OCI-LY1 (cell line): ENCODE measurements around the gene EREG.

Experiments used
- H2AFZ ChIP-seq: fragments of 200-600 bp; sonication (generic), shearing (Covaris generic); 2 replicates; pipeline ENCODE4 v1.6.0; 2014; ENCODE audit warnings: antibody characterized with exemption, mild to moderate bottlenecking, low read length
- H3F3A ChIP-seq: fragments of 200-600 bp; sonication (generic), shearing (Covaris generic); 2 replicates; pipeline ENCODE4 v1.6.0; 2014; ENCODE audit warnings: mild to moderate bottlenecking, antibody characterized with exemption, low read length, moderate library complexity; ENCODE audit not compliant: insufficient read depth
- H3K27ac ChIP-seq: fragments of 200-600 bp; sonication (generic); 2 replicates; pipeline ENCODE4 v1.5.1; 2014; ENCODE audit warnings: low read length, mixed run types, mild to moderate bottlenecking, low read depth; ENCODE audit not compliant: poor library complexity, severe bottlenecking
- H3K27me3 ChIP-seq: fragments of 200-600 bp; sonication (generic); 2 replicates; pipeline ENCODE4 v1.6.0; 2014; ENCODE audit warnings: antibody characterized with exemption, mild to moderate bottlenecking, low read length, moderate library complexity; ENCODE audit not compliant: insufficient read depth
- H3K36me3 ChIP-seq: fragments of 200-600 bp; sonication (generic); 2 replicates; pipeline ENCODE4 v1.6.1; 2014; ENCODE audit warnings: mild to moderate bottlenecking, antibody characterized with exemption, low read length, moderate library complexity, mixed read lengths; ENCODE audit not compliant: insufficient read depth
- H3K4me1 ChIP-seq: fragments of 200-600 bp; sonication (generic); 2 replicates; pipeline ENCODE4 v1.5.1; 2014; ENCODE audit warnings: mild to moderate bottlenecking, low read length, moderate library complexity; ENCODE audit not compliant: insufficient read depth, severe bottlenecking
- H3K4me2 ChIP-seq: fragments of 200-600 bp; sonication (generic), shearing (Covaris generic); 2 replicates; pipeline ENCODE4 v1.6.1; 2014; ENCODE audit warnings: low read length
- H3K4me3 ChIP-seq: fragments of 200-600 bp; sonication (generic); 2 replicates; pipeline ENCODE4 v1.5.1; 2014; ENCODE audit warnings: low read length, low read depth, mild to moderate bottlenecking, mixed read lengths; ENCODE audit not compliant: poor library complexity, severe bottlenecking
- H3K79me2 ChIP-seq: fragments of 200-600 bp; shearing (Covaris generic); 2 replicates; pipeline ENCODE4 v1.6.1; 2016; ENCODE audit warnings: mixed run types, low read length, mixed read lengths; ENCODE audit not compliant: insufficient read depth
- H3K9ac ChIP-seq: fragments of 200-600 bp; sonication (generic), shearing (Covaris generic); 2 replicates; pipeline ENCODE4 v1.6.1; 2014; ENCODE audit warnings: mild to moderate bottlenecking, low read length, mixed read lengths
- H3K9me2 ChIP-seq: fragments of 200-600 bp; sonication (generic), shearing (Covaris generic); 2 replicates; pipeline ENCODE4 v1.6.1; 2014; ENCODE audit warnings: low read depth, mild to moderate bottlenecking, low read length, mixed read lengths
- H3K9me3 ChIP-seq: fragments of 200-600 bp; shearing (Covaris generic); 2 replicates; pipeline ENCODE4 v1.6.1; 2014; ENCODE audit warnings: low read length, mixed read lengths
- H4K20me1 ChIP-seq: fragments of 200-600 bp; sonication (generic), shearing (Covaris generic); 2 replicates; pipeline ENCODE4 v1.6.0; 2016; ENCODE audit warnings: mild to moderate bottlenecking, low read length; ENCODE audit not compliant: insufficient read depth
- EZH2 ChIP-seq: fragments of 200-600 bp; sonication (generic), shearing (Covaris generic); IDR thresholded peaks from 2 replicates; pipeline ENCODE4 v1.8.0; 2017; ENCODE audit warnings: borderline replicate concordance, mixed run types, mild to moderate bottlenecking, antibody characterized with exemption, low read length, moderate library complexity, mixed read lengths
- TF ChIP-seq, protein P1 (sequence below): fragments of 200-600 bp; sonication (generic), shearing (Covaris generic); IDR thresholded peaks from 2 replicates; pipeline ENCODE4 v1.5.1; 2017; ENCODE audit warnings: mild to moderate bottlenecking, antibody characterized with exemption, low read length, moderate library complexity, mixed read lengths

The EREG gene

GRCh38 chr4:74413265-74413664, 48.3 kb downstream of the EREG start:
- no peaks in the 10 kb centered on the region for H3K79me2 ChIP-seq
- no peak overlapping the region for H3K4me3 ChIP-seq
- TF ChIP-seq, protein P1, sequence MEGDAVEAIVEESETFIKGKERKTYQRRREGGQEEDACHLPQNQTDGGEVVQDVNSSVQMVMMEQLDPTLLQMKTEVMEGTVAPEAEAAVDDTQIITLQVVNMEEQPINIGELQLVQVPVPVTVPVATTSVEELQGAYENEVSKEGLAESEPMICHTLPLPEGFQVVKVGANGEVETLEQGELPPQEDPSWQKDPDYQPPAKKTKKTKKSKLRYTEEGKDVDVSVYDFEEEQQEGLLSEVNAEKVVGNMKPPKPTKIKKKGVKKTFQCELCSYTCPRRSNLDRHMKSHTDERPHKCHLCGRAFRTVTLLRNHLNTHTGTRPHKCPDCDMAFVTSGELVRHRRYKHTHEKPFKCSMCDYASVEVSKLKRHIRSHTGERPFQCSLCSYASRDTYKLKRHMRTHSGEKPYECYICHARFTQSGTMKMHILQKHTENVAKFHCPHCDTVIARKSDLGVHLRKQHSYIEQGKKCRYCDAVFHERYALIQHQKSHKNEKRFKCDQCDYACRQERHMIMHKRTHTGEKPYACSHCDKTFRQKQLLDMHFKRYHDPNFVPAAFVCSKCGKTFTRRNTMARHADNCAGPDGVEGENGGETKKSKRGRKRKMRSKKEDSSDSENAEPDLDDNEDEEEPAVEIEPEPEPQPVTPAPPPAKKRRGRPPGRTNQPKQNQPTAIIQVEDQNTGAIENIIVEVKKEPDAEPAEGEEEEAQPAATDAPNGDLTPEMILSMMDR: no peak
- TF ChIP-seq EZH2: no peak
- H3K4me1 ChIP-seq: no peaks in the 10 kb centered on the region
- H3K9ac ChIP-seq: no peak overlapping the region
- H3F3A ChIP-seq: no peaks in the 10 kb centered on the region
- no peak overlapping the region for H3K4me2 ChIP-seq
- no peaks in the 10 kb centered on the region for H3K9me2 ChIP-seq
- no peaks in the 10 kb centered on the region for H3K36me3 ChIP-seq
- H3K27ac ChIP-seq: no peak overlapping the region
- H2AFZ ChIP-seq: no peak overlapping the region
- no peaks in the 10 kb centered on the region for H3K9me3 ChIP-seq
- no peaks in the 10 kb centered on the region for H4K20me1 ChIP-seq
- no peaks in the 10 kb centered on the region for H3K27me3 ChIP-seq

DNA sequence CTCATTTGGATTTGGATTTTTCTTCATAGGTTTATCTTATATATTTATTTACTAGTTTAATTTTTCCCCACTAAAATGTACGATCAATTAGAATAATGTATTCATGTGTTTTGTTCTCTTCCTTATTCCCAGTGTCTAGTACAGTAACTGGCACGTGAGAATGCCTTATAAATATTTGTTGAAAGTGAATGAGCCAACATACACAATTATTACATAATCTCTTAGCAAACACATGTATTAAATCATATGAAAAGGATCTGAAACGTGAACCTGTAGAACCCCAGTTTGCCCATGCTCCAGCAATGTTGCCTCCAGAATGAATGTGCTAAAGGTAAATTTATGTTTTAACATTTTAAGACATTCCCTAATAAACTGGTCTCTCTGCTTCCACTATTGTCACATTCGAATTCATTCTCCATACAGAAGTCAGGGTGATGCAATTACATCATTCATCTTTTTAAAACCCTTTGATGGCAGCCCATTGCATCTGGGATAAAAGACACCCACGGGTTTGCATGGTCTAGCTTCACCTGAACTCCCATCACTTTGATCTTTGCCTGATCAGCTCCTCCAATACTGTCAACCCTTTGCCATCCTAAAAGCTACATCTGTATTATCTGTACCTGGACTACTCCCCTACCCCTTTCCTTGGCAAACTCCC, 49.3 kb downstream of the EREG start:
- no peaks in the 10 kb centered on the region for H3K4me1 ChIP-seq
- no peak overlapping the region for H3K4me2 ChIP-seq
- no peak overlapping the region for H3K9ac ChIP-seq
- H3F3A ChIP-seq: no peaks in the 10 kb centered on the region
- H4K20me1 ChIP-seq: no peaks in the 10 kb centered on the region
- no peaks in the 10 kb centered on the region for H3K79me2 ChIP-seq
- H3K36me3 ChIP-seq: no peaks in the 10 kb centered on the region
- no peaks in the 10 kb centered on the region for H3K9me2 ChIP-seq
- no peak overlapping the region for H3K4me3 ChIP-seq
- H3K27me3 ChIP-seq: no peaks in the 10 kb centered on the region
- H2AFZ ChIP-seq: no peak overlapping the region
- TF ChIP-seq, protein P1: no peak
- no peak for TF ChIP-seq EZH2
- no peak overlapping the region for H3K27ac ChIP-seq
- no peaks in the 10 kb centered on the region for H3K9me3 ChIP-seq

- no peaks in the 10 kb centered on the region for H3K9me3 ChIP-seq
- no peak overlapping the region for H3K9ac ChIP-seq
- H3K4me2 ChIP-seq: no peak overlapping the region
- no peaks in the 10 kb centered on the region for H3K4me1 ChIP-seq
- no peak overlapping the region for H2AFZ ChIP-seq
- TF ChIP-seq, protein P1: no peak
- no peak for TF ChIP-seq EZH2
- no peaks in the 10 kb centered on the region for H4K20me1 ChIP-seq
- no peaks in the 10 kb centered on the region for H3K9me2 ChIP-seq
- H3F3A ChIP-seq: no peaks in the 10 kb centered on the region
- no peaks in the 10 kb centered on the region for H3K27me3 ChIP-seq
- H3K79me2 ChIP-seq: no peaks in the 10 kb centered on the region
- H3K4me3 ChIP-seq: no peak overlapping the region
- no peaks in the 10 kb centered on the region for H3K36me3 ChIP-seq
- H3K27ac ChIP-seq: no peak overlapping the region
Observed at GRCh38 chr4:74415602-74416300, 50.8 kb downstream of the EREG start.
